A172 (cell line): ENCODE measurements around the gene FOXP1. TPM values are rescaled to one million over a fixed set of nuclear protein-coding genes. Genes with fewer than 3 reads are reported as not detected.

Source experiments
- DNase-seq: peaks from one replicate; pipeline ENCODE4 v3.0.0-alpha.2; 2015; ENCODE audit warnings: low spot score
- total RNA-seq: library from RNA; depleted of rRNA; stranded (reverse); fragments of >200 nt; shearing (Covaris generic); gene quantifications from 2 replicates; pipeline ENCODE4 v1.2.3, GENCODE V29; 2014

FOXP1 gene
- total RNA-seq, 1 experiment from 2014 or later = 10.3 TPM

GRCh38 chr3:71505767-71506350, 77.7 kb downstream of the FOXP1 start:
- DNase-seq = no peak

- peak; percentile 88 for DNase-seq
These were observed 79.1 kb downstream of the FOXP1 start for GRCh38 chr3:71504250-71505036.

GRCh38 chr3:71503525-71504249, 79.8 kb downstream of the FOXP1 start:
- DNase-seq = peak; percentile 48

GRCh38 chr3:71502066-71502625, 81.4 kb downstream of the FOXP1 start:
- no peak for DNase-seq

GRCh38 chr3:71500696-71501095, 82.8 kb downstream of the FOXP1 start:
- no peak for DNase-seq

- no peak for DNase-seq
These were observed 84.2 kb downstream of the FOXP1 start for GRCh38 chr3:71499227-71499876.

- DNase-seq = no peak
These were observed 85.0 kb downstream of the FOXP1 start for GRCh38 chr3:71498543-71498942.

GRCh38 chr3:71497971-71498444, 85.5 kb downstream of the FOXP1 start:
- DNase-seq = no peak

GRCh38 chr3:71497367-71497897, 86.1 kb downstream of the FOXP1 start:
- no peak for DNase-seq

GRCh38 chr3:71495708-71496472, 87.6 kb downstream of the FOXP1 start:
- DNase-seq = peak; percentile 77

GRCh38 chr3:71494212-71494611, 89.3 kb downstream of the FOXP1 start:
- no peak for DNase-seq

GRCh38 chr3:71492974-71493771, 90.4 kb downstream of the FOXP1 start:
- DNase-seq = no peak

- no peak for DNase-seq
These were observed 91.0 kb downstream of the FOXP1 start for GRCh38 chr3:71492566-71492965.

- no peak for DNase-seq
These were observed 92.3 kb downstream of the FOXP1 start for GRCh38 chr3:71491154-71491752.

GRCh38 chr3:71490692-71491091, 92.8 kb downstream of the FOXP1 start:
- no peak for DNase-seq

GRCh38 chr3:71489315-71489761, 94.2 kb downstream of the FOXP1 start:
- DNase-seq = no peak

- no peak for DNase-seq
These were observed 94.6 kb downstream of the FOXP1 start for GRCh38 chr3:71488882-71489281.

GRCh38 chr3:71488391-71488809, 95.1 kb downstream of the FOXP1 start:
- no peak for DNase-seq

- no peak for DNase-seq
These were observed 96.1 kb downstream of the FOXP1 start for GRCh38 chr3:71487418-71487817.
